Keratinocyte (primary cell): ENCODE data around the gene TNIP2. TPM values are rescaled to one million over a fixed set of nuclear protein-coding genes. Genes with fewer than 3 reads are reported as not detected.

Experiments used
- DNase-seq: peaks from one replicate; pipeline ENCODE4 v3.0.0-alpha.2; 2011; ENCODE audit warnings: low read depth, missing footprints, low spot score
- FAIRE-seq: peaks from 2 replicates; lab custom pipeline; 2011; peaks lifted over from hg19 to GRCh38; lab: Jason Lieb, UNC
- H2AFZ ChIP-seq: 2 replicates; pipeline ENCODE4 v1.6.0; 2012; ENCODE audit warnings: low read length, control low read depth, inconsistent platforms; ENCODE audit not compliant: control insufficient read depth
- H3K27ac ChIP-seq: 2 replicates; pipeline ENCODE4 v1.5.1; 2011; ENCODE audit warnings: low read length; ENCODE audit not compliant: control insufficient read depth, insufficient read depth
- H3K27me3 ChIP-seq: 3 replicates; pipeline ENCODE4 v1.6.0; 2011; ENCODE audit warnings: low read length; ENCODE audit not compliant: control insufficient read depth, insufficient read depth; ENCODE audit errors: extremely low read depth
- H3K36me3 ChIP-seq, 2 experiments: 2 replicates in 1 of 2; 3 replicates in 1 of 2; pipeline ENCODE4 v1.5.1; 2011; ENCODE audit warnings: low read length in 2 of 2, mild to moderate bottlenecking in 1 of 2; ENCODE audit not compliant: control insufficient read depth in 2 of 2, insufficient read depth in 2 of 2; ENCODE audit errors: extremely low read depth in 1 of 2
- H3K4me1 ChIP-seq: 3 replicates; pipeline ENCODE4 v1.5.1; 2011; ENCODE audit warnings: low read length; ENCODE audit not compliant: control insufficient read depth, insufficient read depth; ENCODE audit errors: extremely low read depth
- H3K4me2 ChIP-seq: 3 replicates; pipeline ENCODE4 v1.6.0; 2011; ENCODE audit warnings: low read depth, low read length; ENCODE audit not compliant: control insufficient read depth, insufficient read depth; ENCODE audit errors: extremely low read depth
- H3K4me3 ChIP-seq, 3 experiments: fragments of 200-600 bp in 1 of 3; sonication (generic) in 1 of 3; 2 replicates in 2 of 3; 3 replicates in 1 of 3; pipeline ENCODE4 v1.5.1; 2011 to 2016; ENCODE audit warnings: low read length in 3 of 3, mild to moderate bottlenecking in 3 of 3, control low read depth in 2 of 3, inconsistent platforms in 1 of 3, low read depth in 1 of 3, mixed read lengths in 1 of 3, mixed run types in 1 of 3, moderate library complexity in 1 of 3; ENCODE audit not compliant: control insufficient read depth in 2 of 3, insufficient read depth in 2 of 3; ENCODE audit errors: extremely low read depth in 1 of 3
- H3K79me2 ChIP-seq: 2 replicates; pipeline ENCODE4 v1.6.0; 2012; ENCODE audit warnings: low read length; ENCODE audit not compliant: control insufficient read depth, insufficient read depth
- H3K9ac ChIP-seq: 3 replicates; pipeline ENCODE4 v1.6.0; 2011; ENCODE audit warnings: low read length; ENCODE audit not compliant: control insufficient read depth, insufficient read depth; ENCODE audit errors: extremely low read depth
- H3K9me1 ChIP-seq: 3 replicates; pipeline ENCODE4 v1.6.0; 2011; ENCODE audit warnings: low read length; ENCODE audit not compliant: control insufficient read depth, insufficient read depth; ENCODE audit errors: extremely low read depth
- H3K9me3 ChIP-seq: 2 replicates; pipeline ENCODE4 v1.5.1; 2012; ENCODE audit warnings: low read depth, low read length; ENCODE audit not compliant: control insufficient read depth
- H4K20me1 ChIP-seq: 3 replicates; pipeline ENCODE4 v1.6.0; 2011; ENCODE audit warnings: low read length; ENCODE audit not compliant: control insufficient read depth, insufficient read depth; ENCODE audit errors: extremely low read depth
- EZH2 ChIP-seq: IDR thresholded peaks from one replicate; pipeline ENCODE4 v1.6.1; 2012; ENCODE audit warnings: inconsistent platforms, mild to moderate bottlenecking, low read length, moderate library complexity
- dilution Hi-C: fragments of 300-500 bp; cut with MboI; formaldehyde crosslinking; loops from one replicate; pipeline ENCODE4 v1.7.0; 2020; ENCODE audit warnings: low sequenced_read_pairs; ENCODE audit not compliant: extremely low pct_ligation_motif_present
- polyA plus RNA-seq, 5 experiments: library from polyadenylated mRNA; depleted of rRNA in 3 of 5; stranded (reverse) in 3 of 5; stranded (forward) in 1 of 5; unstranded in 1 of 5; fragments of >200 nt; gene quantifications; 1 replicate in 1 of 5; 2 replicates in 3 of 5; 3 replicates in 1 of 5; pipeline versions ENCODE4 v1.2.1 to v1.2.3, GENCODE V29; 2011 to 2012; ENCODE audit warnings: missing spikeins in 2 of 5, low read depth in 1 of 5, low replicate concordance in 1 of 5
- TF ChIP-seq, protein P1 (sequence below), 3 experiments: IDR thresholded peaks in 1 of 3; conservative IDR thresholded peaks in 1 of 3; optimal IDR thresholded peaks in 1 of 3; 2 replicates in 2 of 3; 3 replicates in 1 of 3; pipeline versions ENCODE3 to v1.5.1; 2011; ENCODE audit warnings: low read length in 3 of 3, mild to moderate bottlenecking in 3 of 3, moderate library complexity in 2 of 3, control low read depth in 1 of 3, inconsistent platforms in 1 of 3; ENCODE audit not compliant: insufficient read depth in 2 of 3; ENCODE audit errors: extremely low read depth in 1 of 3

Gene TNIP2
- polyA plus RNA-seq, 1 donor (not counting 4 experiments of a cell fraction or from before 2014, with no cell fraction given), result 22.6 TPM

DNA sequence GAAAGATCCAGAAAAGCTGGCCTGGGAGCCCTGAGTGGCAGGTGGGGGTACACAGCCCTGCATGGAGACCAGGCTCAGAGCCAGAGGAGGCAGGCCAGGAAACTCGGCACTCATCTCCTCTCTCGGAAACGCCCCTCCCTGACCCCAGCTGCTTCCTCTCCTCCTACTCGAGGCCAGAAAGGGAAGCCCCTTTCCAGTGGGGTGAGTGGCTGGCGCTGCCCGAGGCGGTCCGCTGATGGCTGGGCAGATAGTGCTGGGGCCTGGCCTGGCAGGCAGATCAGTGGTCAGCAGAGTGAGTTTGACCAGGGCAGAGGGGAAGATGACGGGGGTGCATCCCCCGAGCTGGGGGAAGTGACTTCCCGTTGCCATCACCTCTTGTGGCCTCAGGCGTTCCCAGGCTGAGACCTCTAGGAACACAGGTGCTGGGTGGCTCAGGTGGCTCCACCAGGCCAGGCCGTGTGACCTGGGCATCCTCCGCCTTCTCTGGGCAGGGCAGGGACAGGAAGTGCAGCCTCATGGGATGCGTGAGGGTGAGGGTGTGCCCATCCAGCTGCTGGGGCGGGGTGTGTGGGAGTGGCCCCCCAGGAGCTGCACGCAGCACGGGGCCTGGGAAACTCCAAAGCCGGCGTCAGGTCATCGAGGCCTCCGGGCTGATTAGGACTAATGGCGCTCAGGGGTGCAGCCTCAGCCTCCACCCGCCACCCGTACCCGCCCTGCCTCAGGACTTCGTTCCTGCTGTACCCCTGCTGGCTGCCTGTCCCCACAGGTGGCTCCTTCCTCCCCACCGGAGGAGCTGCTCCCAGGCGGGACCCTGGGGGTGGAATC lies 42.5 kb upstream of the TNIP2 start:
- Histone ChIP-seq H3K9ac (peak overlapping the region; percentile 52), H3K27ac (peak overlapping the region; percentile 31), H3K4me3 (peak overlapping the region in 1 of 3 experiments; percentile 28), H3K27me3 (no peaks in the 10 kb centered on the region), H3K9me3 (no peaks in the 10 kb centered on the region), H2AFZ (peak overlapping the region; percentile 4), H4K20me1 (no peaks in the 10 kb centered on the region), H3K9me1 (no peaks in the 10 kb centered on the region), H3K36me3 (no peaks in the 10 kb centered on the region), H3K4me2 (peak overlapping the region; percentile 51), H3K79me2 (no peaks in the 10 kb centered on the region), H3K4me1 (peaks cover 73% of the 10 kb centered on the region)
- no peak for DNase-seq
- FAIRE-seq, result peak; percentile 39
- no peak for TF ChIP-seq EZH2
- TF ChIP-seq, protein P1, sequence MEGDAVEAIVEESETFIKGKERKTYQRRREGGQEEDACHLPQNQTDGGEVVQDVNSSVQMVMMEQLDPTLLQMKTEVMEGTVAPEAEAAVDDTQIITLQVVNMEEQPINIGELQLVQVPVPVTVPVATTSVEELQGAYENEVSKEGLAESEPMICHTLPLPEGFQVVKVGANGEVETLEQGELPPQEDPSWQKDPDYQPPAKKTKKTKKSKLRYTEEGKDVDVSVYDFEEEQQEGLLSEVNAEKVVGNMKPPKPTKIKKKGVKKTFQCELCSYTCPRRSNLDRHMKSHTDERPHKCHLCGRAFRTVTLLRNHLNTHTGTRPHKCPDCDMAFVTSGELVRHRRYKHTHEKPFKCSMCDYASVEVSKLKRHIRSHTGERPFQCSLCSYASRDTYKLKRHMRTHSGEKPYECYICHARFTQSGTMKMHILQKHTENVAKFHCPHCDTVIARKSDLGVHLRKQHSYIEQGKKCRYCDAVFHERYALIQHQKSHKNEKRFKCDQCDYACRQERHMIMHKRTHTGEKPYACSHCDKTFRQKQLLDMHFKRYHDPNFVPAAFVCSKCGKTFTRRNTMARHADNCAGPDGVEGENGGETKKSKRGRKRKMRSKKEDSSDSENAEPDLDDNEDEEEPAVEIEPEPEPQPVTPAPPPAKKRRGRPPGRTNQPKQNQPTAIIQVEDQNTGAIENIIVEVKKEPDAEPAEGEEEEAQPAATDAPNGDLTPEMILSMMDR (optimal IDR thresholded peaks at IDR 0.05 in 1 of 3, IDR thresholded peaks at IDR 0.05 in 1 of 3, conservative IDR thresholded peaks at IDR 0.05 in 1 of 3; ENCODE audit: extremely low read depth in 1 of 3, insufficient read depth in 2 of 3, low read length in 3 of 3), result no peak
- dilution Hi-C loops, result no loop called here

DNA sequence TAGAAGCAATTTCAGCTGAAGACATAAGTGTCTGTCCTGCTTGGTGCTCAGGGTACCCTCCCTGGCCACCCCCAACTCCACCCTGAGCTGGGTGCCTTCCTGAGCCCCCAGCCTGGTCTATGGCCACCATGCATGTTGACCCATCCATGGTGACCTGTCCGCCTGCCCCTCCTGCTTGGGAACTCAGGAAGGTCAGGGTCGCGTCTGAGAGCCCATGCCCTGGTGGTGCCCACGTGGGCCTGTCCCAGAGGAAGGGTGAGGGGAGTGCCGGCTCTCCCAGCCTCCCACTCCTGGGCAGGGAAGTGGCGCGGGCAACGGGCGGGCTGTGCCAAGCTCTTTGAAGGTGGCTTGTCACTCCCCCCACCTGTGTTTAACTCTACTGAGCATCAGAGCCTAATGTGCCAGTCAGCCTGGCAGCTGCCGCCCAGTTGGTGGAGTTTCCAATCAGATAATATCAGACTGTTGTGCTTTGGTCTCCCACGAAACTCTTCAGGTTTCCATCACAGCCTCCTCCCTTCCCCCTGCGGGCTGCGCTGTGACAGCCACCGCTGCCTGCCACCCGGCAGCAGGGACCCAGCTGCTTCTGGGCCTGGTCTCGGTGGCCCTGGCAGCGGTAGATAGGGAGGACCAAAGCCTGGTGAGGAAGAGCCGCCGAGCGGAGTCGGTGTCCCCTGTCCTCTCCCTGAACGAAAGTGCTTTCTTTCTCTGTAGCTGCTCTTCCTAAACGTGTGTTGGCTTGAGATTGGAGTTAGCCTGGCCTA lies 41.6 kb upstream of the TNIP2 start:
- TF ChIP-seq EZH2, result no peak
- TF ChIP-seq, protein P1 (optimal IDR thresholded peaks at IDR 0.05 in 1 of 3, IDR thresholded peaks at IDR 0.05 in 1 of 3, conservative IDR thresholded peaks at IDR 0.05 in 1 of 3; ENCODE audit: extremely low read depth in 1 of 3, insufficient read depth in 2 of 3, low read length in 3 of 3), result no peak
- Histone ChIP-seq H3K9me3 (no peaks in the 10 kb centered on the region), H3K4me1 (peaks cover 74% of the 10 kb centered on the region), H3K27ac (peak overlapping the region; percentile 31), H3K27me3 (no peaks in the 10 kb centered on the region), H2AFZ (peak overlapping the region; percentile 4), H3K79me2 (no peaks in the 10 kb centered on the region), H3K9ac (peak overlapping the region; percentile 52), H3K36me3 (no peaks in the 10 kb centered on the region), H3K4me3 (no peak overlapping the region), H4K20me1 (no peaks in the 10 kb centered on the region), H3K4me2 (peak overlapping the region; percentile 32), H3K9me1 (no peaks in the 10 kb centered on the region)
- FAIRE-seq (no peak), DNase-seq (no peak)
- dilution Hi-C loops, result no loop called here
